GM12892 (cell line): ENCODE measurements around the gene TMEM163.

Experiments used
- DNase-seq: peaks from one replicate; pipeline ENCODE4 v3.0.0; 2011; ENCODE audit not compliant: insufficient read length
- FAIRE-seq: peaks from 2 replicates; lab custom pipeline; 2011; peaks lifted over from hg19 to GRCh38; lab: Jason Lieb, UNC
- POLR2A ChIP-seq: IDR thresholded peaks from 2 replicates; pipeline ENCODE4 v1.6.1; 2011; ENCODE audit warnings: low read depth, low read length, control low read depth
- POLR2AphosphoS5 ChIP-seq: IDR thresholded peaks from 2 replicates; pipeline ENCODE4 v1.6.1; 2011; ENCODE audit warnings: low read depth, low read length, control low read depth
- TAF1 ChIP-seq: IDR thresholded peaks from 2 replicates; pipeline ENCODE4 v1.6.1; 2011; ENCODE audit warnings: low read depth, mild to moderate bottlenecking, control low read depth, low read length, borderline replicate concordance

The TMEM163 gene

GRCh38 chr2:134469516-134470115 is 249.2 kb downstream of the TMEM163 start:
- FAIRE-seq (no peak), DNase-seq (no peak)
- no peak for TF ChIP-seq POLR2A
- no peak for TF ChIP-seq TAF1
- no peak for TF ChIP-seq POLR2AphosphoS5

GRCh38 chr2:134468776-134469175 is 250.0 kb downstream of the TMEM163 start:
- TF ChIP-seq POLR2AphosphoS5 (no peak), TAF1 (no peak), POLR2A (no peak)
- DNase-seq (no peak), FAIRE-seq (no peak)

GRCh38 chr2:134468164-134468563 is 250.6 kb downstream of the TMEM163 start:
- TF ChIP-seq POLR2AphosphoS5 (no peak), POLR2A (no peak)
- no peak for FAIRE-seq
- DNase-seq: no peak

GRCh38 chr2:134466141-134466540 is 252.7 kb downstream of the TMEM163 start:
- DNase-seq (no peak), FAIRE-seq (peak; percentile 77)
- TF ChIP-seq POLR2AphosphoS5: no peak
- no peak for TF ChIP-seq TAF1
- no peak for TF ChIP-seq POLR2A

- DNase-seq (no peak), FAIRE-seq (no peak)
- TF ChIP-seq TAF1: no peak
- TF ChIP-seq POLR2A: no peak
- no peak for TF ChIP-seq POLR2AphosphoS5
These were observed 253.3 kb downstream of the TMEM163 start for GRCh38 chr2:134465228-134466105.

GRCh38 chr2:134463699-134464022 is 255.1 kb downstream of the TMEM163 start:
- no peak for TF ChIP-seq POLR2A
- TF ChIP-seq TAF1: no peak
- TF ChIP-seq POLR2AphosphoS5: no peak
- DNase-seq (no peak), FAIRE-seq (no peak)

- FAIRE-seq (no peak), DNase-seq (no peak)
- TF ChIP-seq POLR2A (no peak), TAF1 (no peak), POLR2AphosphoS5 (no peak)
These were observed 255.8 kb downstream of the TMEM163 start for GRCh38 chr2:134462791-134463698.

- FAIRE-seq: no peak
- no peak for TF ChIP-seq POLR2A
- TF ChIP-seq POLR2AphosphoS5: no peak
- TF ChIP-seq TAF1: no peak
- DNase-seq: no peak
These were observed 256.5 kb downstream of the TMEM163 start for GRCh38 chr2:134462275-134462674.

GRCh38 chr2:134461511-134461910 is 257.3 kb downstream of the TMEM163 start:
- no peak for FAIRE-seq
- no peak for DNase-seq
- TF ChIP-seq POLR2AphosphoS5 (no peak), POLR2A (no peak), TAF1 (no peak)

GRCh38 chr2:134460583-134460998 is 258.2 kb downstream of the TMEM163 start:
- TF ChIP-seq TAF1 (no peak), POLR2AphosphoS5 (no peak), POLR2A (no peak)
- peak; percentile 64 for DNase-seq
- FAIRE-seq: peak; percentile 48

GRCh38 chr2:134459706-134460406 is 258.9 kb downstream of the TMEM163 start:
- DNase-seq (no peak), FAIRE-seq (no peak)
- TF ChIP-seq POLR2A: no peak
- no peak for TF ChIP-seq TAF1
- no peak for TF ChIP-seq POLR2AphosphoS5
